Uterus (tissue), 2 donors: Measurements from ENCODE around the gene TRAF5.

ENCODE experiments used
- CTCF ChIP-seq, 4 experiments: fragments of 200-600 bp in 2 of 4; fragments of 450-650 bp in 2 of 4; sonication (generic) in 2 of 4; IDR thresholded peaks; one replicate each; pipeline ENCODE4 v1.5.1; 2016 to 2019; ENCODE audit warnings: antibody characterized with exemption in 4 of 4, mild to moderate bottlenecking in 2 of 4, moderate library complexity in 1 of 4
- POLR2A ChIP-seq, 2 donors: fragments of 450-650 bp; IDR thresholded peaks; one replicate each; pipeline ENCODE4 v1.6.1; 2016; ENCODE audit warnings: antibody characterized with exemption in 2 of 2, mild to moderate bottlenecking in 1 of 2, moderate library complexity in 1 of 2

- TF ChIP-seq CTCF (IDR thresholded peaks at IDR 0.05) (no peak), POLR2A (IDR thresholded peaks at IDR 0.05) (no peak)
These were observed 44.0 kb downstream of the TRAF5 start for GRCh38 chr1:211370669-211371068.
